HG02938 (cell line): Measurements from ENCODE around the gene TFDP1.
"Not testable (repeated sequence)": the region's sequence is repeated elsewhere in the genome, so short reads cannot be mapped to it uniquely, and the experiment has no call there.

ENCODE experiments used
- ATAC-seq: cut with Tn5 transposase; IDR thresholded peaks from one replicate; pipeline ENCODE4 v1.9.1; 2021; ENCODE audit warnings: mild to moderate bottlenecking, moderate library complexity; ENCODE audit not compliant: unreplicated experiment

Gene TFDP1

DNA sequence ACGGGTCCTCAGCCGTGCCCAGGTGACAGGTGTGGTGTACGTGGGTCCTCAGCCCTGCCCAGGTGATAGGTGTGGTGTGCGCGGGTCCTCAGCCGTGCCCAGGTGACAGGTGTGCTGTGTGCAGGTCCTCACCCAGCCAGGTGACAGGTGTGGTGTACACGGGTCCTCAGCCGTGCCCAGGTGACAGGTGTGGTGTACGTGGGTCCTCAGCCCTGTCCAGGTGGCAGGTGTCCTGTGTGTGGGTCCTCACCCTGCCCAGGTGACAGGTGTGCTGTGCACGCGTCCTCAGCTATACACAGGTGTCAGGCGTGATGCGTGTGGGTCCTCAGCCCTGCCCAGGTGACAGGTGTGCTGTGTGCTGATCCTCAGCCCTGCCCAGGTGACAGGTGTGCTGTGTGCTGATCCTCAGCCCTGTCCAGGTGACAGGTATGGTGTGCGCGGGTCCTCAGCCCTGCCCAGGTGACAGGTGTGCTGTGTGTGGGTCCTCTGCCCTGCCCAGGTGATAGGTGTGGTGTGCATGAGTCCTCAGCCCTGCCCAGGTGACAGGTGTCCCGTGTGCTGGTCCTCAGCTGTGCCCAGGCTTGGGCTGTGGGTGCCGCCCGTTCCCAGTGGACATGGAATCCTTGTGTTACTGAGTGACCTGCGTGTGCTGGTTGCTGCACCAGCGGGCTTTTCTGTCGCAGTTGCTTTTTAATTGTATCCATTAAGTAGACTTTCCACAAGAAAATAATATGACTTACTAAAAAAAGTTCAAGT lies 9.7 kb downstream of the TFDP1 start:
- not testable (repeated sequence) for ATAC-seq

- ATAC-seq, result no peak
Measured at GRCh38 chr13:113595131-113595530, 10.6 kb downstream of the TFDP1 start.

DNA sequence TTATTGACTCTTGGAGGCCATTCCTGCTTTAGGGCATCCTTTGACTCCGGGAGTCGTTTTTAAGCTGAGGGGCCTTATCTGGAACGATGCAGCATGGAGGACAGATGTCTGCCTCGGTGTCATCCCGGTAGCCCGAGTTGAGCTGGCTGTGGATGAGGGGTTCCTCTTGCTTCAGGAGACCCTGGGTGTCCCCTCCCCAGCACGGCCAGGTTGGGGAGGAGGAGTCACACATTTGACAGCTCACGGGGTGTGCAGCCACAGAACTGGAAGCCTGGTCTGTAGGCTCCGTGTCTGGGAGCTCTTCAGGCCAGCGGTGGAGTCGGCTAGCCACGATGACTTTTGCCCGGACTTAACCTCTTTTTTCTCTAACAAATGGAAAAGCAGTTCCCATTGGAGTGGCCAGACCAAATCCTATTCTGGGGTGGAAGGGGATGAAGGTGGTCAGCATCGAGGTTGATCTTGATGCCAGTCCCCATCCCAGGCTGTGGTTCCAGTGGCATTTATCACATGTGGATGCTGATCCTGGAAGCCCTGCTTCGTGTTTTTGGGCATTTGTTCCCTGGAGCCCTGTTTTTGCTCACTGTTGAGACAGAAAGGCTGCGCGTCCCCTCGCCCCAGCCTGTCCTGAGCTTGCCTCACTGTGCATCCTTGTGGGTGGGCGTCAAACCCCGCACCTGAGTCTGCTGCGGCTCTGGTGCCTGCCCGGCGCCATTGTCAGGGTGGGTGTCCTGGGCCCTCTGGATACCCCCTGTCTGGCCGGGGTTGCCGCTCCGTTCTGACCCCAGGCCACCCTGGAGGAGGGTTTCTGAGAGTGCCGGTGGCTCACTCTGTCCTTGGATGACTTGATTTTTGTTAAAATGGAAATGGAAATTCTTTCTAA lies 12.0 kb downstream of the TFDP1 start:
- ATAC-seq, result no peak

- ATAC-seq, result no peak
Measured at GRCh38 chr13:113597391-113598080, 13.0 kb downstream of the TFDP1 start.

GRCh38 chr13:113598081-113598410 lies 13.5 kb downstream of the TFDP1 start:
- ATAC-seq, result no peak

- ATAC-seq, result no peak
Measured at GRCh38 chr13:113598481-113598880, 13.9 kb downstream of the TFDP1 start.

GRCh38 chr13:113599391-113599790 lies 14.8 kb downstream of the TFDP1 start:
- no peak for ATAC-seq

- ATAC-seq, result no peak
Measured at GRCh38 chr13:113601166-113602070, 16.9 kb downstream of the TFDP1 start.

DNA sequence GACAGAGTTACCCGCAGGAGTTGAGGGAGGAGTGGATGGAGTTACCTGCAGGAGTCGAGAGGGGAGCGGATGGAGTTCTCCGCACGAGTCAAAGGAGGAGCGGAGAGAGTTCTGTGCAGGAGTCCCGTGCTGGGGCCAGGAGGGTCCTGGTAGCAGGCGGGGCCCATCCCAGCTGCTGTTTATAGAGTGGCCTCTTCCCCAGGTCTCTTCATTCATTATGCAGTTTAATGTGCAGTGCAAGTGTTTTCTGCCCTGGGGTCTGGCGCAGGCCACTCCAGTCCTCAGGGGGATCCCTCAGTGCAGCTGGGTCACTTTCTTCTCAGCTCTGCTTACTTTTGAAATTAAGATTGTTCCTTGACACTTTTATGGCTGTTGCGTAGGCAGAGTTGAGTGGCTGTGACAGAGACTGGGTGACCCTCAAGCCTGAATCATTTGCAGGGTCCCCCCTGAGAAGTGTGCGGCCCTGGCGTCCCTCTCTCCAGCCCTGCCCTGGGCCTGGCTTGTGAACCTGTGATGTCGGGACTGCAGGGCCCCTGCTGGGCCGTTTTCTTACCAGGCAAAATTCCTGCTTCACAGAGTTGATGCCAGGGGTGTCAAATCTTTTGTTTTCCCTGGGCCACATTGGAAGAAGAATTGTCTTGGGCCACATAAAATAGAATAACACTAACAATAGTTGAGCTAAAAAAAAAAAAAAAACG lies 17.9 kb downstream of the TFDP1 start:
- no peak for ATAC-seq

DNA sequence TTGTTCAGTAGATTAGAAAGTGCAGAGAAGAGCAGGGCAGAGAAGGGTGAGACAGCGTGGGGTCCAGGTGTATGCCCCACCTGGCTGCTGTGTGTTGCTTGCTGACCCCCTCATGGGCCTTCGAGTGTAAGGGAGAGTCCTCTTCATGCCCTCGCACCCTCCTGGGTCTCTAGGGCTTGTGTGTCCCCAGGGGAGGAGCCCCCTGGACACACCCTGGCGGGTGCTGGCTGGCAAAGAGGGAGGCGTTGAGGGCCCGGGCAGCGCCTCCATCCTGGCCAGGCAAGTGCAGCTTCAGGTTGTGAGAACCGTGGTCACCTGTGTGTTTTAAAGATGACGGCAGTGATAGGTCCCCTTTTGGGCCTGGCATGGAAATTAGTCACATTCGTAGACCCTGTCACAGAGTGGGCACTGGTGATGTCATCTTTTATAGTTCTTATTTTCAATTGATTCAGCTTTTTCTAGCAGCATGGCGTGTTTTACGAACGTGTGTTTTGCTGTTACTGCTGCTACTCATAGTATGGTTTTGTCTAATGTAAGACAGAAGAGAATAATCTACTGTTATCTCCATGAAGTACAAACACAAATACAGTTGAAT lies 18.7 kb downstream of the TFDP1 start:
- no peak for ATAC-seq

- ATAC-seq, result no peak
Measured at GRCh38 chr13:113604186-113604585, 19.6 kb downstream of the TFDP1 start.

DNA sequence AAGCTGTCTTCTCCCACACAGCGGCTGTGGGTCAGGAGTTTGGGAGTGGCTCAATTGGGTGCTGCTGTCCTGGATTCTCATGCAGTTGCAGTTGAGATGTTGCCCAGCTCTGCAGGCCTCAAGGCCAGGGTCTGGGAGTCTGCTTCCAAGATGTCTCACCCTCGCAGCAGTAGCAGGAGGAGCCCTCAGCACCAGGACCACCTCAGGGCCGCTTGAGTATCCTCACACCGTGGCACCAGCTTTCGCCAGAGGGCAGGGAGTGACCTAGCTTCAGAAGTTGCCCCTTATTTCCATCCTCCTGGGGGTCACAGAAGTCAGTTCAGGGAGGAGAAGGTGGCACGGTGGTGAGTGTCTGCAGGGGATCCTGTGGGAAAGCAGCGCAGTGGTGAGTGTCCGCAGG lies 20.9 kb downstream of the TFDP1 start:
- no peak for ATAC-seq

- no peak for ATAC-seq
Measured at GRCh38 chr13:113605866-113606438, 21.4 kb downstream of the TFDP1 start.

- no peak for ATAC-seq
Measured at GRCh38 chr13:113607056-113607888, 22.7 kb downstream of the TFDP1 start.

DNA sequence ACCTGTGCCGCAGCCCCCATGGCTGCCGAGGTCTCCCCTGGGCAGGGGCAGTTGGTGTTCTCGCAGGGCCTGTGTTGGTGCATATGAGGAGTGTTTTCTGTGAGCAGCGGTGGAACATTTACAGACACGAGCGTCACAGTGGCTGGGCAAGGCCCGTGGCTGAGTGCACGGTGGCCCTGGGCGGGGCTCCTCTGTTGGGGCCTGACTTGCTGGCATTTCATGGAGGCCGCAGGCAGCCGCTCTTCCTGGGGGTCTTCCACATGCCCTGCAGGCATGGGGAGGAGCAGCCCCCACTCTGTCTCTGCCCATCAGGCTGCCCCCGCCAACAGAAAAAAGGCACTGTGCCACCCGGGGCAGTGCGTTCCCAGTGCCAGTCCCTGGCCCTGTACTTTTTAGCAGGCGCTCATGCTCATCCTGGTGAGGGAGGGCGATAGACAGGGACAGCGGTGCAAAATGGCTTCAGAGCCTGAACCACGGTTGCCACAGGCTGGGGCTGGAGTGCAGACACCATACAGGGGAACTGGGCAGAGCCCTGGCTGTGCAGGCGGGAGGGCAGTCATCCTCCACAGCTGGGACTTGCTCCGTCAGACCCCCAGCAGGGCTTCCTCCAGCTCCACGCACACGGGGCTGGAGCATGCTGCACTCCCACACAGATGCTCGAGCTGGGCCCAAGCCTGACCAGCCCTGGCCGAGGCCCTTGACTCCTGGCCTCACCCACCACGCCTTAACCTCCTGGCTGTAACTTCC lies 23.5 kb downstream of the TFDP1 start:
- no peak for ATAC-seq

DNA sequence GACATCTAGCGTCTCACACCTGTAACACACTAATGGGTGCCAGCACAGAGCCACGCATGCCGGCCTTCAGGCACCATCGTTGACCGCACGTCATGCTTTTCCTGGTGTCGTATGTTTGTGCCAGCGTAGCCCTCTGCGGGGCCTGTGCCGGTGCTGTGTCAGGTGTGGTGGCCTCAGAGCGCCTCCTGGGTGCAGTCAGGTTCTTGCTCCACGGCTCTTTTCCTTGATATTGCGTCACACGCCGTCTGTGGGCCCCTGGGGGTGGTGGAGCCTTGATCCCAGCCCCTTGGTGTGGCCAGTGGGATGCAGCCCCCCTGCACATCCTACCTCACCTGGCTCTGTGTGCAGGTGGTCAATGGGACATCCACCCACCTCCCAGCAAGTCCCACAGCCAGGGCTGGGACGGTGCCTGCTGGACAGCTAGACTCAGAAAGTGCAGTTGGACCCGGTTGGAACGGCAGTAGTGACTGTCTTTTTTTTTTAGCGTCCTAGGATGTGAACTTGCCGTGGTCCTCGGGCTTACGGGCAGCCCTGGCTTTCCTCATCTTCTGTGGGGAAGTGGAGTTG lies 24.5 kb downstream of the TFDP1 start:
- no peak for ATAC-seq

- no peak for ATAC-seq
Measured at GRCh38 chr13:113609616-113610015, 25.1 kb downstream of the TFDP1 start.
